Measurements from ENCODE around the gene FLT3LG. TPM values are rescaled to one million over a fixed set of nuclear protein-coding genes. Genes with fewer than 3 reads are reported as not detected.
"Not testable (repeated sequence)": the region's sequence is repeated elsewhere in the genome, so short reads cannot be mapped to it uniquely, and the experiment has no call there.

FLT3LG gene
- total RNA-seq, 2 experiments from 2014 or later: 57.7 to 61.2 TPM

DNA sequence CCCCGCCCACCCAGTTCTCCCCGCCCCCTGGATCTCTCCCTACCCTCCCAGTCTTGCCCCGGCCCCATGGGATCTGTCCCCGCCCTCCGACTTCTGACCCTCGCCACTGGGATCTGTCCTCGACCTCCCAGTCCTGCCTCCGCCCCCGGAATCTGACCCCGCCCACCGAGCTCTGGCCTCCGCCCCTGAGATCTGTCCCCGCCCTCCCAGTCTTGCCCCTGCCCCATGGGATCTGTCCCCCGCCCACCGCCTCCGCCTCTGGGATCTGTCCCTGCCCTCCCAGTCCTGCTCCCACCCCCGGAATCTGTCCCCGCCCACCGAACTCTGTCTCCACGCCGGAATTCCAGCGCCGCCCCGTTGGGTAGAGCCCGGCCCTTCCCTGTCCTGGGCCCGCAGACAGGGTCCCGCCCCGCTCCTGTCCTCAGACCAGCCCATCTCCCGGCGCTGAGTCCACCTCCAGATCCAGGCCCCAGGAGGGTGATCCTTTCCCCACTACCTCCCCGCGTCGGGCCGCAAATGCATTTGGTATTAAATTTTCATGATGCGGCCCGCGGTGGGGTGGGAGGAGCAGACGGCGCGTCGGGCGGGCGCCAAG is 31.1 kb upstream of the FLT3LG start:
- intact Hi-C loops (cut with micrococcal nuclease): loop anchor here (5.0 to 10.0 kb wide), 2 partner anchors 51 to 178 kb away; no protein-coding TSS in a partner anchor
- Mint-ChIP-seq H3K36me3 (ENCODE audit: low read depth) (peaks cover 8% of the 10 kb centered on the region), H3K9me3 (no peaks in the 10 kb centered on the region), H3K27ac (peak overlapping the region; percentile 83), H3K4me1 (ENCODE audit: low read depth) (peaks cover 33% of the 10 kb centered on the region), H3K27me3 (peaks cover 44% of the 10 kb centered on the region), H3K4me3 (peak overlapping the region; percentile 74)
- ATAC-seq (peak; percentile 18), DNase-seq (peak; percentile 75)
- ChIA-PET CTCF (interaction anchor here (0.5 to 2.0 kb wide), 6 partner anchors 9 to 217 kb away, joined by 3 to 13 read pairs (median 3); partner anchors contain the start of genes FLT3LG and PIH1D1), POLR2A (interaction anchor here (0.6 to 2.3 kb wide), 3 partner anchors 9 to 51 kb away, joined by 3 to 11 read pairs (median 6); partner anchors contain the start of genes ALDH16A1 and PIH1D1)
- TF ChIP-seq, protein P1, sequence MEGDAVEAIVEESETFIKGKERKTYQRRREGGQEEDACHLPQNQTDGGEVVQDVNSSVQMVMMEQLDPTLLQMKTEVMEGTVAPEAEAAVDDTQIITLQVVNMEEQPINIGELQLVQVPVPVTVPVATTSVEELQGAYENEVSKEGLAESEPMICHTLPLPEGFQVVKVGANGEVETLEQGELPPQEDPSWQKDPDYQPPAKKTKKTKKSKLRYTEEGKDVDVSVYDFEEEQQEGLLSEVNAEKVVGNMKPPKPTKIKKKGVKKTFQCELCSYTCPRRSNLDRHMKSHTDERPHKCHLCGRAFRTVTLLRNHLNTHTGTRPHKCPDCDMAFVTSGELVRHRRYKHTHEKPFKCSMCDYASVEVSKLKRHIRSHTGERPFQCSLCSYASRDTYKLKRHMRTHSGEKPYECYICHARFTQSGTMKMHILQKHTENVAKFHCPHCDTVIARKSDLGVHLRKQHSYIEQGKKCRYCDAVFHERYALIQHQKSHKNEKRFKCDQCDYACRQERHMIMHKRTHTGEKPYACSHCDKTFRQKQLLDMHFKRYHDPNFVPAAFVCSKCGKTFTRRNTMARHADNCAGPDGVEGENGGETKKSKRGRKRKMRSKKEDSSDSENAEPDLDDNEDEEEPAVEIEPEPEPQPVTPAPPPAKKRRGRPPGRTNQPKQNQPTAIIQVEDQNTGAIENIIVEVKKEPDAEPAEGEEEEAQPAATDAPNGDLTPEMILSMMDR (IDR thresholded peaks at IDR 0.05): no peak

DNA sequence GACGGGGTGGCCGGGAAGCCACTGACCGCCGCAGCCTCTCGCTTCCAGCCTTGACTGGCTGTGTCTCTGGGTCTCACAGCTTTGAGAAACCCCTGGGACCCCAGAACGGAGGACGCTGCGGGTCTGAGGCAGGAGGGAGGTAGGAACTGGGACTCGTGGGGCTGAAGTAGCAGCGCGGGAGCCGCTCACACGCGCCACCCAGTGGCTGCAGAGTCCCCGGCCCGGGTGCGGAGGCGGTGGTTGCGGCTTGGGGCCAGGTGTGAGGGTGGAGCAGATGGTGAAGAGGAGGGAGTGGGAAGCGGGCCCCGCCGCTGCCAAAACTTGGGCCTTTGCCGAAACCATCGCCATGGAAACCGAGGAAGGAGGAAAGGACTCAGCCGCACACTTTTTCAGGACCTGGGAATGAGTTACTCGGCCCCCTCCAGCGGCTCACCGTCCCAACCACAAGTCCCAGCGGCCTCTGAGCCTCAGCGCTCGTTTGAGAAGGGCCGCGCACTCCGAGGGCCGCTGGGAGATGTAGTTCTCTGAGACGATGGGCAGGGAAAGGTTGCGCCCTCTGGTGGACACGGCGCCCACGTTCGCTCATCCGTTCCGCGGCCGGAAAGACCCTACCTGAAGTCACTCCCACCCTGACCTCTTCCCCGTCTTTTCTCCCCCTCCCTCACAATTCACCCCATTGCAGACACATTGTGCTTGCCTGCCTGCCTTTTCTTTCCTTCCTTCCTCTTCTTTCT is 30.5 kb upstream of the FLT3LG start:
- ChIA-PET CTCF (interaction anchor here (0.6 to 4.9 kb wide), 9 partner anchors 8 to 78 kb away, joined by 3 to 27 read pairs (median 4); partner anchors contain the start of genes FLT3LG and PIH1D1), POLR2A (interaction anchor here (0.6 to 2.3 kb wide), 4 partner anchors 9 to 52 kb away, joined by 3 to 11 read pairs (median 5); partner anchors contain the start of genes ALDH16A1 and PIH1D1)
- TF ChIP-seq, protein P1 (IDR thresholded peaks at IDR 0.05): peak; percentile 88
- Mint-ChIP-seq H3K4me1 (ENCODE audit: low read depth) (peaks cover 37% of the 10 kb centered on the region), H3K9me3 (no peaks in the 10 kb centered on the region), H3K27me3 (peaks cover 37% of the 10 kb centered on the region), H3K27ac (peak overlapping the region; percentile 83), H3K36me3 (ENCODE audit: low read depth) (peaks cover 12% of the 10 kb centered on the region), H3K4me3 (peak overlapping the region; percentile 74)
- intact Hi-C loops (cut with micrococcal nuclease): loop anchor here (5.0 to 10.0 kb wide), 2 partner anchors 51 to 179 kb away; no protein-coding TSS in a partner anchor
- peak; percentile 97 for DNase-seq
- peak; percentile 87 for ATAC-seq

DNA sequence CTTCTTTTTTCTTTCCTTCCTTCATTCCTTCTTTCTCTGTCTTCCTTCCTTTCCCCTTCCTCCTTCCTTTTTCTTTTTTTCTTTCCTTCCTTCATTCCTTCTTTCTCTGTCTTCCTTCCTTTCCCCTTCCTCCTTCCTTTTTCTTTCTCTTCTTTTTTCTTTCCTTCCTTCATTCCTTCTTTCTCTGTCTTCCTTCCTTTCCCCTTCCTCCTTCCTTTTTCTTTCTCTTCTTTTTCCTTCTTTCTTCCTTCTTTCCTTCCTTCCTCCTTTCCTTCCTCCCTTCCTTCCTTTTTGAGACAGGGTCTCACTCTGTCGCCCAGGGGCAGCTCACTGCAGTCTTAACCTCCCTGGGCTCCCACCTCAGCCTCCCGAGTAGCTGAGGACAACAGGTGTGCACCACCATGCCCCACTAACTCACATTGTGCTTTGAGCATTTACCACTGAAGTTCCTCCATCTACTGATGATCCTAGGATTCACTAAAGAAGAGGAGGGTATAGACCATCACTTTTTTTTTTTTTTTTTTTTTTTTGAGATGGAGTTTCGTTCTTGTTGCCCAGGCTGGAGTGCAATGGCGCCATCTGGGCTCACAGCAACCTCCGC is 29.8 kb upstream of the FLT3LG start:
- H3K4me3 Mint-ChIP-seq: peak overlapping the region; percentile 74
- intact Hi-C loops (cut with micrococcal nuclease): loop anchor here (5.0 to 10.0 kb wide), 2 partner anchors 52 to 179 kb away; no protein-coding TSS in a partner anchor
- peak overlapping the region; percentile 83 for H3K27ac Mint-ChIP-seq
- ChIA-PET CTCF (interaction anchor here (0.7 to 4.9 kb wide), 5 partner anchors 25 to 53 kb away, joined by 3 to 27 read pairs (median 4); partner anchors contain the start of gene FLT3LG), POLR2A (interaction anchor here (0.7 to 1.6 kb wide), 2 partner anchors 17 to 46 kb away, joined by 4 read pairs; no protein-coding TSS in a partner anchor)
- peaks cover 31% of the 10 kb centered on the region for H3K27me3 Mint-ChIP-seq
- peaks cover 42% of the 10 kb centered on the region for H3K4me1 Mint-ChIP-seq (ENCODE audit: low read depth)
- DNase-seq, H3K9me3 Mint-ChIP-seq, ATAC-seq: not testable (repeated sequence)
- H3K36me3 Mint-ChIP-seq (ENCODE audit: low read depth): peaks cover 17% of the 10 kb centered on the region

DNA sequence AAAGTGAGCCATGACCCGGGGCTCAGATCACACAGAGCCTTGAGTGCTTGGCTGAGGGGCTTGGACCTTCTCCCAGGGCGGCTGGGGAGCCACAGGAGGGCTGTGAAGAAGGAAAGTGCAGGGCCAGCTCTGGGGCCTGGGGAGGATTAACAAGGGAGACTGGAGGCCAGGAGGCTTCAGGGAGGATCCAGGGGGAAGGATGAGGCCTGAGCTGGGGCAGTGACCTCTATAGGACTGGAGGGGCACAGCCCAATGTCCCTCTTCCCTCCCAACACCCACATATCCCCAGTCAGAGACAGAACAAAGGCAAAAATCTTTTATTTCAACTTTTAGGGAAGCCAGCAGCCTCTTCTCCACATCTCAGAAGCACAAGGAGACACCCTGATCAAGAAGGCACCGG is 28.0 kb upstream of the FLT3LG start:
- ATAC-seq (no peak), DNase-seq (no peak)
- intact Hi-C loops (cut with micrococcal nuclease): loop anchor here (10.0 kb wide), 1 partner anchor 181 kb away; no protein-coding TSS in a partner anchor
- peaks cover 13% of the 10 kb centered on the region for H3K27me3 Mint-ChIP-seq
- TF ChIP-seq, protein P1 (IDR thresholded peaks at IDR 0.05): no peak
- peaks cover 31% of the 10 kb centered on the region for H3K36me3 Mint-ChIP-seq (ENCODE audit: low read depth)
- ChIA-PET POLR2A (interaction anchor here (1.6 kb wide), 1 partner anchor 19 kb away, joined by 4 read pairs; no protein-coding TSS in a partner anchor), CTCF (interaction anchor here (1.1 to 4.9 kb wide), 3 partner anchors 8 to 55 kb away, joined by 3 to 27 read pairs (median 12); partner anchors contain the start of gene FLT3LG)
- H3K4me3 Mint-ChIP-seq: no peak overlapping the region
- H3K9me3 Mint-ChIP-seq: no peaks in the 10 kb centered on the region
- H3K27ac Mint-ChIP-seq: peak overlapping the region; percentile 11
- peaks cover 51% of the 10 kb centered on the region for H3K4me1 Mint-ChIP-seq (ENCODE audit: low read depth)

All from activated CD8-positive, alpha-beta T cell treated with anti-CD3 and anti-CD28 coated beads for 36 hours (primary cell).